ENCODE data around the gene EPC1.
"Not testable (repeated sequence)": the region's sequence is repeated elsewhere in the genome, so short reads cannot be mapped to it uniquely, and the experiment has no call there.

Gene EPC1

DNA sequence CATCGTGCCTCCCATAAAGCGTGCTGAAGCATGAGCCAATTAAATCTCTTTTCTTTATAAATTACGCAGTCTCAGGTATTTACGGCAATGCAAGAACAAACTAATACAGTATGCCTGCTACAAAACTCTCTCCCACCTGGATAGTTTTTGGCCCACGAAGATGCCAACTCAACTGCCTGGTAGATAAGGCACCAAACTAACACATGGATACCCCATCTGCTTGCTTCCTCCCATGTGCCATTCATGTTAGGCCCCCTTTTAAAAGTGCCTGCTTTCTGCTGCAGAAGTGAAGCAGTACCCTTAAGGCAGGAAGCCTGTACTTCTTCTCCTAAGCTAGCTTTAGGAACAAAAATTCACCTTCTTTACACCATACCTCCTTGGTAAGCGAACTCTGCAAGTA, 15.6 kb upstream of the EPC1 start:
- POLR2A ChIA-PET: no interaction called here
- Histone ChIP-seq H3K27me3 (replicated peaks in 2 of 5; ENCODE audit: control insufficient read depth in 4 of 5, insufficient read depth in 5 of 5, low read length in 4 of 5) (no peaks in the 10 kb centered on the region), H3K27ac (ENCODE audit: insufficient read depth in 1 of 2, low read depth in 1 of 2, low read length in 2 of 2, poor library complexity in 1 of 2, severe bottlenecking in 2 of 2) (no peak overlapping the region), H3K9me3 (ENCODE audit: control extremely low read depth in 1 of 5, control insufficient read depth in 4 of 5, insufficient read depth in 2 of 5, low read depth in 1 of 5, low read length in 4 of 5) (peaks cover 0 to 4% (median 0%) of the 10 kb centered on the region in 5 experiments), H3K4me1 (ENCODE audit: control extremely low read depth in 1 of 4, control insufficient read depth in 4 of 4, insufficient read depth in 4 of 4, low read length in 3 of 4) (peaks cover 2 to 30% (median 10%) of the 10 kb centered on the region in 4 experiments), H3K4me3 (ENCODE audit: control insufficient read depth in 1 of 7, extremely low read depth in 1 of 7, insufficient read depth in 4 of 7, low read depth in 2 of 7, low read length in 6 of 7) (no peak overlapping the region), H3K36me3 (ENCODE audit: control insufficient read depth in 4 of 4, insufficient read depth in 4 of 4, low read length in 3 of 4) (peaks cover 0 to 5% (median 4%) of the 10 kb centered on the region in 4 experiments)
- CTCF ChIA-PET: interaction anchor here (2.4 to 4.5 kb wide), 2 partner anchors 14 to 15 kb away, joined by 8 to 17 read pairs; no protein-coding TSS in a partner anchor
- DNase-seq: no peak
- WGBS (ENCODE audit: insufficient coverage): 86% methylated on average over 5 of the region's 6 CpGs

DNA sequence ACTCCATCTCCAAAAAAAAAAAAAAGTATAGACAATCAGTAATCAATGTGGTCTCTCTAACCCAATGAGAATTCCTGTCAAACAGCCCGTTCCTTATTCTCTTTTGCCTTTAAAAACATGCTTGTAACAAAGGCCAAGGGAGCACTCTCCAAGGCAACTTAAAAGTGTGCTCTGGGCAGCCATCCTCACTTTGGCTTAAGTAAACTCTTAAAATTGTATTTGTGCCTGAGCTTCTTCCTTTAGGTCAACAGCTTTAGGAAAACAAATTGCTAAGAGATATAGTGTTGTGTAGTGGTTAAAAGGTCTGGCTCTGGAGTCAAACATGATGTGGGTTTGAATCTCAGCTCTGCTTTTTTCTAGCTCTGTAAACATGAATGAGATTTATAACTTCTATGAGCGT, 13.9 kb upstream of the EPC1 start:
- Histone ChIP-seq H3K4me1 (ENCODE audit: control extremely low read depth in 1 of 4, control insufficient read depth in 4 of 4, insufficient read depth in 4 of 4, low read length in 3 of 4) (peaks cover 0 to 21% (median 5%) of the 10 kb centered on the region in 4 experiments), H3K27ac (ENCODE audit: insufficient read depth in 1 of 2, low read depth in 1 of 2, low read length in 2 of 2, poor library complexity in 1 of 2, severe bottlenecking in 2 of 2) (no peak overlapping the region), H3K36me3 (ENCODE audit: control insufficient read depth in 4 of 4, insufficient read depth in 4 of 4, low read length in 3 of 4) (peaks cover 0 to 4% (median 3%) of the 10 kb centered on the region in 4 experiments), H3K9me3 (ENCODE audit: control extremely low read depth in 1 of 5, control insufficient read depth in 4 of 5, insufficient read depth in 2 of 5, low read depth in 1 of 5, low read length in 4 of 5) (peaks cover 0 to 4% (median 0%) of the 10 kb centered on the region in 5 experiments), H3K4me3 (ENCODE audit: control insufficient read depth in 1 of 7, extremely low read depth in 1 of 7, insufficient read depth in 4 of 7, low read depth in 2 of 7, low read length in 6 of 7) (no peak overlapping the region), H3K27me3 (replicated peaks in 2 of 5; ENCODE audit: control insufficient read depth in 4 of 5, insufficient read depth in 5 of 5, low read length in 4 of 5) (no peaks in the 10 kb centered on the region)
- POLR2A ChIA-PET: no interaction called here
- CTCF ChIA-PET: interaction anchor here (0.8 to 4.5 kb wide), 5 partner anchors 8 to 16 kb away, joined by 3 to 17 read pairs (median 5); no protein-coding TSS in a partner anchor
- WGBS (ENCODE audit: insufficient coverage): 100% methylated on average over 1 of the region's 2 CpGs
- no peak for DNase-seq

DNA sequence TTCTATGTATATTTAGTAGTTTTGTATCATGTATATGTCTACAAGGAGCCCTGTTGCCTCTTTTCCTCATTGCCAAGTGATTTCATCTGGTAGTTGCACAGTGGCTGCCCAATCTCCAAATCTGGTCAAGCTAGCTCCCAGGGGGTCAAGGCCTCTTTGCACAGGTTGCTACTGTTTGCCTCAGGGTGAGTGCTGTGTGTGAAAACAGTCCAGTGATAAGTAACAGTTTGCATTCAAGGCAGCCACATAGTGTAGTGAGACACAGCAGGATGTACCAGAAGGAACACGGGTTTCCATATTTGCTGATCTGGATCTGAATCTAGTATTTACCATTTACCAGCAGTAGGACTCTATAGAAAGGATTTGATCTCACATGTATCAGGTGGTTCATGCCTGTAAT, 13.3 kb upstream of the EPC1 start:
- Histone ChIP-seq H3K9me3 (ENCODE audit: control extremely low read depth in 1 of 5, control insufficient read depth in 4 of 5, insufficient read depth in 2 of 5, low read depth in 1 of 5, low read length in 4 of 5) (peaks cover 0 to 4% (median 0%) of the 10 kb centered on the region in 5 experiments), H3K27ac (ENCODE audit: insufficient read depth in 1 of 2, low read depth in 1 of 2, low read length in 2 of 2, poor library complexity in 1 of 2, severe bottlenecking in 2 of 2) (no peak overlapping the region), H3K4me1 (ENCODE audit: control extremely low read depth in 1 of 4, control insufficient read depth in 4 of 4, insufficient read depth in 4 of 4, low read length in 3 of 4) (peaks cover 0 to 21% (median 5%) of the 10 kb centered on the region in 4 experiments), H3K36me3 (ENCODE audit: control insufficient read depth in 4 of 4, insufficient read depth in 4 of 4, low read length in 3 of 4) (peaks cover 0 to 4% (median 3%) of the 10 kb centered on the region in 4 experiments), H3K27me3 (replicated peaks in 2 of 5; ENCODE audit: control insufficient read depth in 4 of 5, insufficient read depth in 5 of 5, low read length in 4 of 5) (no peaks in the 10 kb centered on the region), H3K4me3 (ENCODE audit: control insufficient read depth in 1 of 7, extremely low read depth in 1 of 7, insufficient read depth in 4 of 7, low read depth in 2 of 7, low read length in 6 of 7) (no peak overlapping the region)
- 100% methylated on average over 1 of the region's 1 CpG for WGBS (ENCODE audit: insufficient coverage)
- no peak for DNase-seq
- POLR2A ChIA-PET: no interaction called here
- CTCF ChIA-PET: interaction anchor here (0.9 kb wide), 1 partner anchor 8 kb away, joined by 3 read pairs; no protein-coding TSS in a partner anchor

DNA sequence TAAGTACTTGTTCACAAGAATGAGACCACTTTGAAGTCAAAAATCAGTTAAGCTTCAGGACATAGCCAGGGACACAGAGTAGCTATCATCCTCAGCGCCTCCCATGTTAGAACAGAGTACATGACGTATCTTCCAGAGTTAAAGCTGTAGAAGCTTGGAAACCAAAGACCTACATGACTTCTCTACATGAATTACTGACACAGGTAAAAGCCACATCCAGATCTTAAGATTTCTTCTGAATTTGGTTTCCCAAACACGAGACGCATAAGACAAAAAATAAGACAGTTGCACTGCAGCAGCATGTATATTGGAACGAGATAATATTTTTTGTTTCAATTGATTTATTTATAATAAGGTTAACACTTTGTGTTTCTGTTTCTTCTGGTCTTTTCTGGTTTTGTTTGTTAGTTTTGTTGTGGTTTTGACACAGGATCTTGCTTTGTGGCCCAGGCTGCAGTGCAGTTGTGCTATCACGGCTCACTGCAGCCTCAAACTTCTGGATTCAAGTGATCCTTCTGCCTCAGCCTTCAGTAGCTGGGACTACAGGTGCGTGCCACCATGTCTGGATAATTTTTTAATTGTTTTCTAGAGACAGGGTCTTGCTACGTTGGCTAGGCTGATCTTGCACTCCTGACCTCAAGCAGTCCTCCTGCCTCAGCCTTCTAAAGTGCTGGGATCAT, 10.2 kb upstream of the EPC1 start:
- Histone ChIP-seq H3K9me3 (ENCODE audit: control extremely low read depth in 1 of 5, control insufficient read depth in 4 of 5, insufficient read depth in 2 of 5, low read depth in 1 of 5, low read length in 4 of 5) (peaks cover 0 to 8% (median 0%) of the 10 kb centered on the region in 5 experiments), H3K27ac (ENCODE audit: insufficient read depth in 1 of 2, low read depth in 1 of 2, low read length in 2 of 2, poor library complexity in 1 of 2, severe bottlenecking in 2 of 2) (no peak overlapping the region), H3K4me1 (ENCODE audit: control extremely low read depth in 1 of 4, control insufficient read depth in 4 of 4, insufficient read depth in 4 of 4, low read length in 3 of 4) (peaks cover 8 to 29% (median 14%) of the 10 kb centered on the region in 4 experiments), H3K27me3 (replicated peaks in 2 of 5; ENCODE audit: control insufficient read depth in 4 of 5, insufficient read depth in 5 of 5, low read length in 4 of 5) (no peaks in the 10 kb centered on the region), H3K36me3 (ENCODE audit: control insufficient read depth in 4 of 4, insufficient read depth in 4 of 4, low read length in 3 of 4) (peaks cover 0 to 4% (median 3%) of the 10 kb centered on the region in 4 experiments), H3K4me3 (ENCODE audit: control insufficient read depth in 1 of 7, extremely low read depth in 1 of 7, insufficient read depth in 4 of 7, low read depth in 2 of 7, low read length in 6 of 7) (no peak overlapping the region)
- ChIA-PET POLR2A (no interaction called here), CTCF (interaction anchor here (1.0 kb wide), 2 partner anchors 11 to 13 kb away, joined by 3 read pairs; no protein-coding TSS in a partner anchor)
- no peak for DNase-seq
- 93% methylated on average over 3 of the region's 8 CpGs for WGBS (ENCODE audit: insufficient coverage)

DNA sequence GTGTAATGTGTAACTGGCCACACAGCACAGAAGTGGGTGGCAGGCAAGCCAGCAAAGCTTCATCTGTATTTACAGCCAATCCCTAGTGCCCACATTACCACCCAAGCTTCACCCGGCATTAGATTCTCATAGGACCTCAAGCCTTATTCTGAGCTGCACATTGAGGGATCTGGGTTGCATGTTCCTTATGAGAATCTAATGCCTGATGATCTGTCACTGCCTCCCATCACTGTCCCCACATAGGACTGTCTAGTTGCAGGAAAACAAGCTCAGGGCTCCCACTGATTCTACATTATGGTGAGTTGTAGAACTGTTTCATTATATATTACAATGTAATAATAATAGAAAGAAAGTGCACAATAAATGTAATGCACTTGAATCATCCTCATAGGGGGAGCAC, 7.7 kb upstream of the EPC1 start:
- no CpG with 5 or more reads among the region's 1 CpG for WGBS (ENCODE audit: insufficient coverage)
- H3K36me3 ChIP-seq (ENCODE audit: control insufficient read depth in 4 of 4, insufficient read depth in 4 of 4, low read length in 3 of 4); H3K4me3 ChIP-seq (ENCODE audit: control insufficient read depth in 1 of 7, extremely low read depth in 1 of 7, insufficient read depth in 4 of 7, low read depth in 2 of 7, low read length in 6 of 7); H3K9me3 ChIP-seq (ENCODE audit: control extremely low read depth in 1 of 5, control insufficient read depth in 4 of 5, insufficient read depth in 2 of 5, low read depth in 1 of 5, low read length in 4 of 5); H3K27ac ChIP-seq (ENCODE audit: insufficient read depth in 1 of 2, low read depth in 1 of 2, low read length in 2 of 2, poor library complexity in 1 of 2, severe bottlenecking in 2 of 2); POLR2A ChIA-PET; H3K27me3 ChIP-seq (replicated peaks in 2 of 5; ENCODE audit: control insufficient read depth in 4 of 5, insufficient read depth in 5 of 5, low read length in 4 of 5); DNase-seq: not testable (repeated sequence)
- H3K4me1 ChIP-seq (ENCODE audit: control extremely low read depth in 1 of 4, control insufficient read depth in 4 of 4, insufficient read depth in 4 of 4, low read length in 3 of 4): peaks cover 8 to 23% (median 16%) of the 10 kb centered on the region in 4 experiments
- CTCF ChIA-PET: interaction anchor here (3.3 kb wide), 1 partner anchor 13 kb away, joined by 16 read pairs; no protein-coding TSS in a partner anchor

DNA sequence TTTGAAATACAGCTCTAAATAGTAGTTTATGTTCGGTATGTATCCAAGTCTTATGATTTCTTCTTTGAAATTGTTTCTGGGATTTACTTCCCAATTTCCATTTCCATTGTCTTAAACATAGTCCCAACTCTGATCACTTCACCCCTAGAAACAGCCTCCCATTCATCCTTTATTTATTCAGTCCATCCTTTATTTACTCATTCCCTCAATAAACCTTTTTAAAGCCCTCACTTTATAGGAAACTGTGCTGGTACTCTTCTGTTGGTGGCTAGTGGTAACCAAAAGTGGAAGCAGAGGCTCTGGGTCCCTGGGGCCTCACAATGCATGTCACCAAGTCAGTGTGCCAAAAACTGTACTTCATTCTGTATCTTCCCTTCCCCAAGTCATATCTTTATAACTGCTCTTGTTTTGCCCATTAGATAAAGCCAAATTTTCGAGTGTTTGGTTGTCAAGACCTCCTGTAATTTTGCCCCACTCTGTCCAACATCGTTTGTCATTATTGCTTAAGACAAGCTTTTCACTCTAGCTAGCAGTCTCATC, 3.9 kb upstream of the EPC1 start:
- POLR2A ChIA-PET: no interaction called here
- H3K27ac ChIP-seq (ENCODE audit: insufficient read depth in 1 of 2, low read depth in 1 of 2, low read length in 2 of 2, poor library complexity in 1 of 2, severe bottlenecking in 2 of 2): no peak overlapping the region
- H3K4me3 ChIP-seq (ENCODE audit: control insufficient read depth in 1 of 7, extremely low read depth in 1 of 7, insufficient read depth in 4 of 7, low read depth in 2 of 7, low read length in 6 of 7): no peak overlapping the region
- peaks cover 12 to 34% (median 25%) of the 10 kb centered on the region in 4 experiments for H3K4me1 ChIP-seq (ENCODE audit: control extremely low read depth in 1 of 4, control insufficient read depth in 4 of 4, insufficient read depth in 4 of 4, low read length in 3 of 4)
- CTCF ChIA-PET: interaction anchor here (1.7 kb wide), 1 partner anchor 27 kb away, joined by 3 read pairs; no protein-coding TSS in a partner anchor
- no peaks in the 10 kb centered on the region for H3K36me3 ChIP-seq (ENCODE audit: control insufficient read depth in 4 of 4, insufficient read depth in 4 of 4, low read length in 3 of 4)
- WGBS (ENCODE audit: insufficient coverage): 69% methylated on average over 2 of the region's 3 CpGs
- H3K9me3 ChIP-seq (ENCODE audit: control extremely low read depth in 1 of 5, control insufficient read depth in 4 of 5, insufficient read depth in 2 of 5, low read depth in 1 of 5, low read length in 4 of 5): peaks cover 0 to 4% (median 0%) of the 10 kb centered on the region in 5 experiments
- no peaks in the 10 kb centered on the region for H3K27me3 ChIP-seq (replicated peaks in 2 of 5; ENCODE audit: control insufficient read depth in 4 of 5, insufficient read depth in 5 of 5, low read length in 4 of 5)
- peak in 2 of 3 donors; percentile 36 to 38 for DNase-seq

Measured in common myeloid progenitor, CD34-positive (primary cell).